GM12878 (cell line): ENCODE results near the gene TCIRG1. TPM values are rescaled to one million over a fixed set of nuclear protein-coding genes. Genes with fewer than 3 reads are reported as not detected.

Experiments
- ATAC-seq: fragments of 200-7000 bp; cut with Tn5 transposase; 3 replicates; pipeline ENCODE4 v1.9.1; 2020; ENCODE audit warnings: mild to moderate bottlenecking, moderate library complexity
- BruUV-seq: library from RNA; stranded (reverse); fragments of 400-500 nt; replicated peaks from 2 replicates; lab custom pipeline; 2021; lab: Mats Ljungman, UMichigan
- CTCF ChIA-PET: fragments of 300-600 bp; sonication (Branson Sonifier 250); formaldehyde crosslinking; extraction: SDS; loops from one replicate; lab custom pipeline; 2021; ENCODE audit warnings: inconsistent platforms; lab: Yijun Ruan, JAX
- POLR2A ChIA-PET: fragments of 350-600 bp; formaldehyde crosslinking; extraction: SDS; loops from one replicate; lab custom pipeline; 2021; ENCODE audit warnings: inconsistent platforms; lab: Charles Lee
- RAD21 ChIA-PET: fragments of 300-600 bp; sonication (Branson Sonifier 250); formaldehyde crosslinking; loops from one replicate; lab custom pipeline; 2023; ENCODE audit warnings: antibody characterized with exemption; ENCODE audit not compliant: unreplicated experiment; lab: Charles Lee
- SMC1A ChIA-PET: fragments of 300-600 bp; sonication (Branson Sonifier 250); formaldehyde crosslinking; loops from one replicate; lab custom pipeline; 2023; ENCODE audit not compliant: unreplicated experiment, uncharacterized antibody; lab: Charles Lee
- DNase-seq: peaks from one replicate; pipeline ENCODE4 v3.0.0-alpha.2; 2011; ENCODE audit warnings: low read depth, low spot score
- FAIRE-seq: peaks from 3 replicates; lab custom pipeline; 2011; peaks lifted over from hg19 to GRCh38; lab: Jason Lieb, UNC
- H2AFZ ChIP-seq: 2 replicates; pipeline ENCODE4 v1.6.0; 2011; ENCODE audit warnings: low read depth, low read length, control low read depth; ENCODE audit not compliant: control insufficient read depth
- H3K27ac ChIP-seq: 2 replicates; pipeline ENCODE4 v1.5.1; 2011; ENCODE audit warnings: control low read depth; ENCODE audit not compliant: control insufficient read depth, insufficient read depth
- H3K27me3 ChIP-seq, 2 experiments: replicated peaks in 1 of 2; 2 replicates each; pipeline versions ENCODE4 v1.6.0 to v1.6.1; 2011; ENCODE audit warnings: low read length in 1 of 2; ENCODE audit not compliant: control insufficient read depth in 2 of 2, insufficient read depth in 2 of 2
- H3K36me3 ChIP-seq, 2 experiments: 2 replicates each; pipeline ENCODE4 v1.5.1; 2011; ENCODE audit warnings: low read length in 1 of 2; ENCODE audit not compliant: control insufficient read depth in 2 of 2, insufficient read depth in 2 of 2
- H3K4me1 ChIP-seq: 2 replicates; pipeline ENCODE4 v1.6.1; 2011; ENCODE audit warnings: mild to moderate bottlenecking, low read length, moderate library complexity, mixed read lengths; ENCODE audit not compliant: control insufficient read depth, insufficient read depth
- H3K4me2 ChIP-seq: 2 replicates; pipeline ENCODE4 v1.6.0; 2011; ENCODE audit warnings: control low read depth; ENCODE audit not compliant: control insufficient read depth, insufficient read depth
- H3K4me3 ChIP-seq: fragments of 200-600 bp; sonication (generic); 2 replicates; pipeline ENCODE4 v1.5.1; 2016
- H3K79me2 ChIP-seq: 2 replicates; pipeline ENCODE4 v1.6.0; 2011; ENCODE audit warnings: low read length; ENCODE audit not compliant: control insufficient read depth, insufficient read depth
- H3K9ac ChIP-seq: 2 replicates; pipeline ENCODE4 v1.8.0; 2011; ENCODE audit warnings: low read length, control low read depth, mixed read lengths; ENCODE audit not compliant: control insufficient read depth, insufficient read depth
- H3K9me3 ChIP-seq: replicated peaks from 3 replicates; pipeline ENCODE4 v1.5.1; 2011; ENCODE audit warnings: mild to moderate bottlenecking, low read length; ENCODE audit not compliant: control insufficient read depth, insufficient read depth
- H4K20me1 ChIP-seq: 2 replicates; pipeline ENCODE4 v1.6.0; 2011; ENCODE audit not compliant: control insufficient read depth, insufficient read depth
- ASH2L ChIP-seq: fragments of 300-600, 200-600 bp; sonication (generic); IDR thresholded peaks from 2 replicates; pipeline ENCODE4 v1.6.1; 2017; ENCODE audit warnings: low read depth, mild to moderate bottlenecking, borderline replicate concordance
- EED ChIP-seq: sonication (generic); IDR thresholded peaks from 2 replicates; pipeline ENCODE4 v1.6.1; 2016; ENCODE audit warnings: antibody characterized with exemption, low read depth
- ESRRA ChIP-seq: IDR thresholded peaks from 2 replicates; pipeline ENCODE4 v1.6.1; 2012; ENCODE audit warnings: mild to moderate bottlenecking, low read length, improper control_type of control experiment
- JUNB ChIP-seq: IDR thresholded peaks from 2 replicates; pipeline ENCODE4 v1.6.1; 2016; ENCODE audit warnings: antibody characterized with exemption, mild to moderate bottlenecking
- KLF5 ChIP-seq: fragments of 450-650 bp; IDR thresholded peaks from 2 replicates; pipeline ENCODE4 v1.6.1; 2014; ENCODE audit warnings: mild to moderate bottlenecking; ENCODE audit not compliant: partially characterized antibody
- MYB ChIP-seq: fragments of 150-350 bp; IDR thresholded peaks from 2 replicates; pipeline ENCODE4 v1.6.1; 2014; ENCODE audit warnings: mild to moderate bottlenecking, low read depth, low read length, borderline replicate concordance
- SUZ12 ChIP-seq: fragments of 200-600 bp; sonication (generic); IDR thresholded peaks from one replicate; pipeline ENCODE4 v1.6.1; 2018; ENCODE audit warnings: antibody characterized with exemption, mild to moderate bottlenecking; ENCODE audit not compliant: unreplicated experiment
- ZBTB4 ChIP-seq: fragments of 450-650 bp; formaldehyde crosslinking; IDR thresholded peaks from 2 replicates; pipeline ENCODE4 v1.4.0; 2022; ENCODE audit warnings: mild to moderate bottlenecking, moderate library complexity
- WGBS: methylation state at CpG from one replicate; pipeline ENCODE4 v1.1.6; 2016; ENCODE audit warnings: low lambda C conversion rate; ENCODE audit not compliant: insufficient replicate concordance, insufficient coverage; ENCODE audit errors: missing lambda C conversion rate; 5-methylcytosine and 5-hydroxymethylcytosine counted together
- in situ Hi-C: fragments of 300-500 bp; cut with MboI; formaldehyde crosslinking; loops from 9 replicates; pipeline ENCODE4 v1.14.3; 2018; ENCODE audit warnings: mixed read lengths
- intact Hi-C: fragments of 100-400 bp; cut with micrococcal nuclease; formaldehyde crosslinking; loops from one replicate; pipeline ENCODE4 v1.14.2; 2022; ENCODE audit not compliant: unreplicated experiment
- polyA plus RNA-seq, 11 experiments: library from polyadenylated mRNA; depleted of rRNA in 4 of 11; unstranded in 6 of 11; stranded (reverse) in 5 of 11; fragments of >200 nt; fragmentation: Nextera tagmentation in 4 of 11; fragmentation: Illumina TruSeq in 1 of 11; extraction: Ambion mirVana in 4 of 11; extraction: Trizol in 1 of 11; gene quantifications; 1 replicate in 1 of 11; 2 replicates in 10 of 11; pipeline versions ENCODE4 v1.2.1 to v1.2.3, GENCODE V29; 2011 to 2016; ENCODE audit warnings: inconsistent platforms in 2 of 11, missing spikeins in 2 of 11, low read depth in 1 of 11
- total RNA-seq, 4 experiments: library from RNA; depleted of rRNA in 3 of 4; stranded (reverse); fragments of >200 nt in 3 of 4; fragmentation: Illumina TruSeq in 1 of 4; extraction: Trizol in 1 of 4; gene quantifications; 2 replicates each; pipeline versions ENCODE4 v1.2.1 to v1.2.3, GENCODE V29; 2013 to 2021
- TF ChIP-seq, protein P1 (sequence below): fragments of 450-650 bp; IDR thresholded peaks from 2 replicates; pipeline ENCODE4 v1.6.1; 2016; ENCODE audit warnings: mild to moderate bottlenecking, moderate library complexity, borderline replicate concordance

Gene TCIRG1
- total and polyA plus RNA-seq, 10 of the 15 experiments (the other 5 are each of a cell fraction or from before 2014, with no cell fraction given) = 0.76 to 218 (median 87.4) TPM

DNA sequence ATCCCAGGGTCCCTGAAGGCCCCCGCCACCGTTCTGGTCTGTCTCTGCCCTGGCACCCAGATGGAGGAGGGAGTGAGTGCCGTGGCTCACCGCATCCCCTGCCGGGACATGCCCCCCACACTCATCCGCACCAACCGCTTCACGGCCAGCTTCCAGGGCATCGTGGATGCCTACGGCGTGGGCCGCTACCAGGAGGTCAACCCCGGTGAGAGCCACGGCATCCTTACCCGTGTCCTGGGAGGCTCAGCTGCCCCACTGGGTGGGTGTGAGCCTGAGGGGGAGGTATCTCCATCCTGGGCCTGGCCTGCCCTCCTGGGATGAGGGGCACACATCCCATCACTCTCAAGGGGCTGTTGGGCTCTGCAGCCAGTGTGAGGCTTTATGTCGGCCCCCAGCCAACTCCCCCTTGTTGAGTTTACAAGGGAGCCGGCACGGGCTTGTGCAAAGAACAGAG is 6.1 kb downstream of the TCIRG1 start:
- H3K79me2 ChIP-seq = peaks cover 29% of the 10 kb centered on the region
- ChIA-PET SMC1A (interaction anchor here (0.6 kb wide), 1 partner anchor 425 kb away, joined by 3 read pairs; no protein-coding TSS in a partner anchor), RAD21 (no interaction called here), CTCF (no interaction called here), POLR2A (interaction anchor here (0.6 kb wide), 1 partner anchor 432 kb away, joined by 4 read pairs; no protein-coding TSS in a partner anchor)
- intact Hi-C loops (no loop called here), in situ Hi-C loops (no loop called here)
- no peak overlapping the region for H3K4me3 ChIP-seq
- 98% methylated on average over 15 of the region's 18 CpGs for WGBS
- DNase-seq (no peak), ATAC-seq (no peak), FAIRE-seq (no peak)
- H3K27me3 ChIP-seq = no peaks in the 10 kb centered on the region
- H3K4me2 ChIP-seq = no peak overlapping the region
- no peak overlapping the region for H3K9ac ChIP-seq
- TF ChIP-seq, protein P1, sequence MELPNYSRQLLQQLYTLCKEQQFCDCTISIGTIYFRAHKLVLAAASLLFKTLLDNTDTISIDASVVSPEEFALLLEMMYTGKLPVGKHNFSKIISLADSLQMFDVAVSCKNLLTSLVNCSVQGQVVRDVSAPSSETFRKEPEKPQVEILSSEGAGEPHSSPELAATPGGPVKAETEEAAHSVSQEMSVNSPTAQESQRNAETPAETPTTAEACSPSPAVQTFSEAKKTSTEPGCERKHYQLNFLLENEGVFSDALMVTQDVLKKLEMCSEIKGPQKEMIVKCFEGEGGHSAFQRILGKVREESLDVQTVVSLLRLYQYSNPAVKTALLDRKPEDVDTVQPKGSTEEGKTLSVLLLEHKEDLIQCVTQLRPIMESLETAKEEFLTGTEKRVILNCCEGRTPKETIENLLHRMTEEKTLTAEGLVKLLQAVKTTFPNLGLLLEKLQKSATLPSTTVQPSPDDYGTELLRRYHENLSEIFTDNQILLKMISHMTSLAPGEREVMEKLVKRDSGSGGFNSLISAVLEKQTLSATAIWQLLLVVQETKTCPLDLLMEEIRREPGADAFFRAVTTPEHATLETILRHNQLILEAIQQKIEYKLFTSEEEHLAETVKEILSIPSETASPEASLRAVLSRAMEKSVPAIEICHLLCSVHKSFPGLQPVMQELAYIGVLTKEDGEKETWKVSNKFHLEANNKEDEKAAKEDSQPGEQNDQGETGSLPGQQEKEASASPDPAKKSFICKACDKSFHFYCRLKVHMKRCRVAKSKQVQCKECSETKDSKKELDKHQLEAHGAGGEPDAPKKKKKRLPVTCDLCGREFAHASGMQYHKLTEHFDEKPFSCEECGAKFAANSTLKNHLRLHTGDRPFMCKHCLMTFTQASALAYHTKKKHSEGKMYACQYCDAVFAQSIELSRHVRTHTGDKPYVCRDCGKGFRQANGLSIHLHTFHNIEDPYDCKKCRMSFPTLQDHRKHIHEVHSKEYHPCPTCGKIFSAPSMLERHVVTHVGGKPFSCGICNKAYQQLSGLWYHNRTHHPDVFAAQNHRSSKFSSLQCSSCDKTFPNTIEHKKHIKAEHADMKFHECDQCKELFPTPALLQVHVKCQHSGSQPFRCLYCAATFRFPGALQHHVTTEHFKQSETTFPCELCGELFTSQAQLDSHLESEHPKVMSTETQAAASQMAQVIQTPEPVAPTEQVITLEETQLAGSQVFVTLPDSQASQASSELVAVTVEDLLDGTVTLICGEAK = no peak
- no peak for TF ChIP-seq SUZ12
- no peak for TF ChIP-seq EED
- no peak for TF ChIP-seq MYB
- TF ChIP-seq KLF5 = no peak
- TF ChIP-seq JUNB = no peak
- no peak for TF ChIP-seq ZBTB4 (CRISPR knock-in tag)
- TF ChIP-seq ASH2L = no peak
- TF ChIP-seq ESRRA = no peak
- peaks cover 6% of the 10 kb centered on the region for H3K4me1 ChIP-seq
- no peak overlapping the region for H3K27ac ChIP-seq
- H4K20me1 ChIP-seq = no peaks in the 10 kb centered on the region; the same call in 1 of the 2 replicates
- no peaks in the 10 kb centered on the region for H3K9me3 ChIP-seq
- no peak overlapping the region for H2AFZ ChIP-seq
- BruUV-seq = no TSS peak
- peaks cover 5 to 39% of the 10 kb centered on the region in 2 experiments; a peak in 3 of 4 replicates for H3K36me3 ChIP-seq
